Ishikawa (cell line): Measurements from ENCODE around the gene GOSR2.

ENCODE experiments used
- CEBPB ChIP-seq: IDR thresholded peaks from 2 replicates; pipeline ENCODE4 v1.6.1; 2012
- CREB1 ChIP-seq: IDR thresholded peaks from 2 replicates; pipeline ENCODE4 v1.6.1; 2012; ENCODE audit warnings: low read depth
- EGR1 ChIP-seq: IDR thresholded peaks from 2 replicates; pipeline ENCODE4 v1.6.1; 2012
- EP300 ChIP-seq: IDR thresholded peaks from 2 replicates; pipeline ENCODE4 v1.6.1; 2012; ENCODE audit warnings: borderline replicate concordance
- FOXM1 ChIP-seq: IDR thresholded peaks from 2 replicates; pipeline ENCODE4 v1.6.1; 2012; ENCODE audit warnings: low read depth, borderline replicate concordance
- NFIC ChIP-seq: IDR thresholded peaks from 2 replicates; pipeline ENCODE4 v1.6.1; 2012
- RAD21 ChIP-seq: IDR thresholded peaks from 2 replicates; pipeline ENCODE4 v1.6.1; 2012; ENCODE audit warnings: low read depth
- TAF1 ChIP-seq: IDR thresholded peaks from 2 replicates; pipeline ENCODE4 v1.6.1; 2012; ENCODE audit warnings: low read depth, mild to moderate bottlenecking
- TCF12 ChIP-seq: IDR thresholded peaks from 2 replicates; pipeline ENCODE4 v1.6.1; 2012; ENCODE audit warnings: low read depth
- TEAD4 ChIP-seq: IDR thresholded peaks from 2 replicates; pipeline ENCODE4 v1.6.1; 2012
- YY1 ChIP-seq: IDR thresholded peaks from 2 replicates; pipeline ENCODE4 v1.6.1; 2012; ENCODE audit warnings: low read depth
- ZBTB7A ChIP-seq: IDR thresholded peaks from 2 replicates; pipeline ENCODE4 v1.6.1; 2012; ENCODE audit warnings: low read depth
- TF ChIP-seq, protein P1 (sequence below): IDR thresholded peaks from 2 replicates; pipeline ENCODE4 v1.6.1; 2012; ENCODE audit warnings: low read depth, mild to moderate bottlenecking
- TF ChIP-seq, protein P2 (sequence below): IDR thresholded peaks from 2 replicates; pipeline ENCODE4 v1.6.1; 2012
- TF ChIP-seq, protein P3 (sequence below): IDR thresholded peaks from 2 replicates; pipeline ENCODE4 v1.6.1; 2012

Gene GOSR2

DNA sequence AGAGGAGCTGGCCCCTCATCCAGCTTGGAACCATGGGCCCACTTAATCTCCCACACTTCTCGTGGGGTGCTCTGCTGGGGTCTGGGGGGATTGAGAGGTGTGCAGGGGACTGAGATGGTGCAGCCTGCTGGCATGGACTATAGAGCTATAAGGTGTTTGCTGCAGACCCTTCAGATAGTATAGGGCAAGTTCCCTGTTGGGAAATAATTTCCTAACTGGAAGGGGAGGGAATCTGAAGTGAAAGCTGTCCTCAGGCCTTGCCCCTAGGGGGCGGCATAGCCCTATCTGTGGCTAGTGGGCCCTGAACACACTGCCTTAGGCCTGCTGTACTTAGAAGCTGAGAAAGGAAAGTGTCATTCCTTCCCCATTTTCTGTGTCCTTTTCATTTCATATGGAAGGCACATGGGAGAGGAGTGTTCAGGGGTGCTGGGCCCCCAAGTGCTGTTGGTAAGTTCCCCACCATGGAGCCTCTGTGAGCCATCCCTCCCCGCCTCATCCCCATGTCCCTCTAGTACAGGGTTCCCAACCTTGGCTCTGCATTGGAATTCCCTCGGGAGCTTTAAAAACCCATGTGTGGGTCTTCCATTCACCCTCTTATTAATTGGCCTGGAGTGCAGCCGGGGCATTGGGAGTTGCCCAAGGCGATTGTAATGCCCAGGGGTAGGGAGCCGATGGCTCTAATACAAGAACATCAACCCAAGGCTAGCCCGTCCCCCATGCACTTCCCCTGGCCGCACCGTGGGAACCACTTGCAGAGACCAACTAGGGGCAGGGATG lies 19.7 kb downstream of the GOSR2 start:
- TF ChIP-seq RAD21 = peak; percentile 81
- TF ChIP-seq, protein P1, sequence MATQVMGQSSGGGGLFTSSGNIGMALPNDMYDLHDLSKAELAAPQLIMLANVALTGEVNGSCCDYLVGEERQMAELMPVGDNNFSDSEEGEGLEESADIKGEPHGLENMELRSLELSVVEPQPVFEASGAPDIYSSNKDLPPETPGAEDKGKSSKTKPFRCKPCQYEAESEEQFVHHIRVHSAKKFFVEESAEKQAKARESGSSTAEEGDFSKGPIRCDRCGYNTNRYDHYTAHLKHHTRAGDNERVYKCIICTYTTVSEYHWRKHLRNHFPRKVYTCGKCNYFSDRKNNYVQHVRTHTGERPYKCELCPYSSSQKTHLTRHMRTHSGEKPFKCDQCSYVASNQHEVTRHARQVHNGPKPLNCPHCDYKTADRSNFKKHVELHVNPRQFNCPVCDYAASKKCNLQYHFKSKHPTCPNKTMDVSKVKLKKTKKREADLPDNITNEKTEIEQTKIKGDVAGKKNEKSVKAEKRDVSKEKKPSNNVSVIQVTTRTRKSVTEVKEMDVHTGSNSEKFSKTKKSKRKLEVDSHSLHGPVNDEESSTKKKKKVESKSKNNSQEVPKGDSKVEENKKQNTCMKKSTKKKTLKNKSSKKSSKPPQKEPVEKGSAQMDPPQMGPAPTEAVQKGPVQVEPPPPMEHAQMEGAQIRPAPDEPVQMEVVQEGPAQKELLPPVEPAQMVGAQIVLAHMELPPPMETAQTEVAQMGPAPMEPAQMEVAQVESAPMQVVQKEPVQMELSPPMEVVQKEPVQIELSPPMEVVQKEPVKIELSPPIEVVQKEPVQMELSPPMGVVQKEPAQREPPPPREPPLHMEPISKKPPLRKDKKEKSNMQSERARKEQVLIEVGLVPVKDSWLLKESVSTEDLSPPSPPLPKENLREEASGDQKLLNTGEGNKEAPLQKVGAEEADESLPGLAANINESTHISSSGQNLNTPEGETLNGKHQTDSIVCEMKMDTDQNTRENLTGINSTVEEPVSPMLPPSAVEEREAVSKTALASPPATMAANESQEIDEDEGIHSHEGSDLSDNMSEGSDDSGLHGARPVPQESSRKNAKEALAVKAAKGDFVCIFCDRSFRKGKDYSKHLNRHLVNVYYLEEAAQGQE = no peak

DNA sequence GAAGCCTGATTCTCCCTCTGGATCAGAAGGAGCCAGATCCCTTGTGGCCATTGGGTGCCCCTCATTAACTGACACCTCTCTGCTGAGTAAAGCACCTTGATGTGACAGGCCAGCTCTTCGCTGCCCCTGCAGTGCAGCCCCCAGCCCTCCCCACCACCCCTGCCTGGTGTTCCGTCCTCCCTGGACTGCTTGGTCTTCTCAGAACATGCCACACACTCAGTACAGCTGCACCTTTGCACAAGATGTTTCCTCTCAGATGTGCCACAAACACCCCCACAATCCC lies 20.2 kb downstream of the GOSR2 start:
- TF ChIP-seq, protein P1 = no peak
- no peak for TF ChIP-seq EP300
- TF ChIP-seq YY1 = no peak
- TF ChIP-seq CREB1 = no peak
- no peak for TF ChIP-seq TCF12
- TF ChIP-seq EGR1 = no peak
- TF ChIP-seq TEAD4 = no peak
- TF ChIP-seq, protein P2, sequence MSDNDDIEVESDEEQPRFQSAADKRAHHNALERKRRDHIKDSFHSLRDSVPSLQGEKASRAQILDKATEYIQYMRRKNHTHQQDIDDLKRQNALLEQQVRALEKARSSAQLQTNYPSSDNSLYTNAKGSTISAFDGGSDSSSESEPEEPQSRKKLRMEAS = no peak
- TF ChIP-seq TAF1 = no peak
- TF ChIP-seq CEBPB = no peak
- TF ChIP-seq ZBTB7A = no peak
- TF ChIP-seq, protein P3, sequence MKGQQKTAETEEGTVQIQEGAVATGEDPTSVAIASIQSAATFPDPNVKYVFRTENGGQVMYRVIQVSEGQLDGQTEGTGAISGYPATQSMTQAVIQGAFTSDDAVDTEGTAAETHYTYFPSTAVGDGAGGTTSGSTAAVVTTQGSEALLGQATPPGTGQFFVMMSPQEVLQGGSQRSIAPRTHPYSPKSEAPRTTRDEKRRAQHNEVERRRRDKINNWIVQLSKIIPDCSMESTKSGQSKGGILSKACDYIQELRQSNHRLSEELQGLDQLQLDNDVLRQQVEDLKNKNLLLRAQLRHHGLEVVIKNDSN = no peak
- no peak for TF ChIP-seq RAD21
- no peak for TF ChIP-seq NFIC
- TF ChIP-seq FOXM1 = no peak

DNA sequence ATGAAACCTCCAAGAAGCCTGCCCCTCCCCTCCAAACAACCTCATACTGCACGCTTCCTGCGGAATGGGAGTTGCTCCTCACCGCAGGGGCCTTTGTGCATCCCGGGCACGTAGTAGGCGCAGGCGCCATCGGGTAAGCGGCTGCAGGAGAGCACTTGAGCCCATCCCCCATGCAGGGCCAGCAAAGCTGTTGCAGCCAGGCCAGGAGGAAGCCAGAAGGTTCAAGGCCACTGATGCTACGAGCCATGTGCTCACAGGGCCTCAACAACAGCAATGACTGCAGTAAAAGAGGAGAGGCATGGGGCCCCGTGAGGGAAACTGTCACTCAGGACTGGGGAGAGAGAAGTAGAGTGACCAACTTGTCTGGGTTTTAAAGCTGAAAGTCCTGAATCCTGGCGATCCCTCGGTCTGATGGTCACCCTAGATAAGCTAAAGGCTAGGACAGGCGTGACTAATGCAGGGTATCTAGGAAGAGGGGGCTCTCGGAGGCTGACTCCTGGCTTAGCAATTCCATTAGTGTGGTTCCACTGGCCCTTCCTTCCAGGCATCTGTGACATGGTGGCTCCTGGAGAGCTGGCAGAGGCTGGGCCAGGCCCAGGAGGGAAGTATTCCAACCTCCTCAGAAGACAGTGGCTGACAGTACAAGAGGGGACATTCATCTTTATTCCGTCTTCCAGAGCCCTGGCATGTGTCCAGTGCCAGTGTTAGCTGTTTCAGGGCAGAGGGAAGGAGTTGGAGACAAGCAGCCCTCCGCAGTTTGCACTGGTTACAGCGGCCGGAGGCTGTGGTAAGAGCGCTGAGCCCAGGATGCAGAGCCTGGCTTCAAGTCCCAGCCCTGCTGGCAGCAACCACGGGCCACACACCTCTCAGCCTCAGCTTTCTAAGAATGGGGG lies 20.8 kb downstream of the GOSR2 start:
- TF ChIP-seq TEAD4 (no peak), FOXM1 (no peak), CREB1 (no peak), EGR1 (no peak), EP300 (no peak), TAF1 (no peak), RAD21 (no peak), TCF12 (no peak), NFIC (no peak), YY1 (no peak), CEBPB (no peak), ZBTB7A (no peak)
- TF ChIP-seq, protein P3 = no peak
- TF ChIP-seq, protein P1 = no peak
- TF ChIP-seq, protein P2 = no peak

DNA sequence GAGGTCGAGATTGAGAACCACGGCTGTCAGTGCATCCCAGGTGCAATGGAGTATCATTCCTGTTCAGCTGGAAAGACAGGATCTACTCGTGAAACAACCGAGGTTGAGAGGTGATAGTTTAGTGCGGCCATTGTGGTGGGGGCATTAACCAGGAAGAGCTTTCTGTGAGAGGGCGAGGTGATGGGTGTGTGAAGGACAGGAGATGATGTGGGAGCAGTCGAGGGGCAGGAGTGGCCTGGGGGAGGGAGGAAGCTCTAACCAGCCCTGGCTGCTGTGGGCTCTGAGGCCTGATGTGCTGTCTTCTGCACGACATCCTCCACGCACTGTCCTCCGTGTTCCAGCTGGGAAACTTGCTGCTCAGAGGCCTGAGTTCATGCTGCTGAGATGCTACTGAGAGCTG lies 22.0 kb downstream of the GOSR2 start:
- TF ChIP-seq TAF1 = no peak
- TF ChIP-seq TEAD4 = no peak
- TF ChIP-seq YY1 = 0 out of 2 replicates have a peak, but pooled peaks have one; percentile 38

DNA sequence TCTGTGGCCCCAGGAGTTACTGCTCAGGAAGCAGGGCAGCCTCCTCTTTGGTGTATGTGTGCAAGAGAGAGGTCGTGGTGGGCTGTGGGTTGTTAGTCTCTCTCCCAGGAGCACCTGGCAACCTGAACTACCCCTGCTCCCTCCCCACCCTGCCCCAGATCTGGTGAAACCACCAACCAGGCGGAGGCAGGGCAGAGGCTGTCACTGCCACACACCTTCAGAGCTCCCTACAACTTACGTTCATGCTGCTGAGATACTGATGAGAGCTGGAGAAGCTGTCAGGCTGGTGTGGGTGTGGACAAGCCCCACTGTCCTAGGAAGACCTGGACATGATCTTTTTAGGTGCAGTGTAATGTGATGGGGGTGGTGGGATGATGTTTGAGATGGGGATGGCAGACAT lies 24.3 kb downstream of the GOSR2 start:
- TF ChIP-seq CREB1 (no peak), EGR1 (no peak), NFIC (no peak), FOXM1 (no peak), TEAD4 (no peak), EP300 (no peak), TCF12 (no peak), TAF1 (no peak)
- TF ChIP-seq, protein P2 = no peak
